ENCODE results near the gene LRFN3.

LRFN3 gene

GRCh38 chr19:35992907-35993765 lies 57.0 kb downstream of the LRFN3 start:
- no peak overlapping the region for H3K27ac ChIP-seq
- no peak for TF ChIP-seq ZFX (IDR thresholded peaks at IDR 0.05)
- TF ChIP-seq, protein P1, sequence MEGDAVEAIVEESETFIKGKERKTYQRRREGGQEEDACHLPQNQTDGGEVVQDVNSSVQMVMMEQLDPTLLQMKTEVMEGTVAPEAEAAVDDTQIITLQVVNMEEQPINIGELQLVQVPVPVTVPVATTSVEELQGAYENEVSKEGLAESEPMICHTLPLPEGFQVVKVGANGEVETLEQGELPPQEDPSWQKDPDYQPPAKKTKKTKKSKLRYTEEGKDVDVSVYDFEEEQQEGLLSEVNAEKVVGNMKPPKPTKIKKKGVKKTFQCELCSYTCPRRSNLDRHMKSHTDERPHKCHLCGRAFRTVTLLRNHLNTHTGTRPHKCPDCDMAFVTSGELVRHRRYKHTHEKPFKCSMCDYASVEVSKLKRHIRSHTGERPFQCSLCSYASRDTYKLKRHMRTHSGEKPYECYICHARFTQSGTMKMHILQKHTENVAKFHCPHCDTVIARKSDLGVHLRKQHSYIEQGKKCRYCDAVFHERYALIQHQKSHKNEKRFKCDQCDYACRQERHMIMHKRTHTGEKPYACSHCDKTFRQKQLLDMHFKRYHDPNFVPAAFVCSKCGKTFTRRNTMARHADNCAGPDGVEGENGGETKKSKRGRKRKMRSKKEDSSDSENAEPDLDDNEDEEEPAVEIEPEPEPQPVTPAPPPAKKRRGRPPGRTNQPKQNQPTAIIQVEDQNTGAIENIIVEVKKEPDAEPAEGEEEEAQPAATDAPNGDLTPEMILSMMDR (conservative IDR thresholded peaks at IDR 0.05): no peak

- H3K27ac ChIP-seq: no peak overlapping the region
- no peak for TF ChIP-seq ZFX (IDR thresholded peaks at IDR 0.05)
- TF ChIP-seq, protein P1 (conservative IDR thresholded peaks at IDR 0.05): no peak
These were observed 57.9 kb downstream of the LRFN3 start for GRCh38 chr19:35993923-35994598.

All from C4-2B (cell line).